DMS53 treated with DMSO at 0.1 percent for 48 hours (cell line): ENCODE measurements around the gene DEUP1.

Experiments used
- DNase-seq: peaks from one replicate; lab custom pipeline; 2025; ENCODE audit not compliant: unreplicated experiment; lab: John Stamatoyannopoulos, UW

Gene DEUP1

DNA sequence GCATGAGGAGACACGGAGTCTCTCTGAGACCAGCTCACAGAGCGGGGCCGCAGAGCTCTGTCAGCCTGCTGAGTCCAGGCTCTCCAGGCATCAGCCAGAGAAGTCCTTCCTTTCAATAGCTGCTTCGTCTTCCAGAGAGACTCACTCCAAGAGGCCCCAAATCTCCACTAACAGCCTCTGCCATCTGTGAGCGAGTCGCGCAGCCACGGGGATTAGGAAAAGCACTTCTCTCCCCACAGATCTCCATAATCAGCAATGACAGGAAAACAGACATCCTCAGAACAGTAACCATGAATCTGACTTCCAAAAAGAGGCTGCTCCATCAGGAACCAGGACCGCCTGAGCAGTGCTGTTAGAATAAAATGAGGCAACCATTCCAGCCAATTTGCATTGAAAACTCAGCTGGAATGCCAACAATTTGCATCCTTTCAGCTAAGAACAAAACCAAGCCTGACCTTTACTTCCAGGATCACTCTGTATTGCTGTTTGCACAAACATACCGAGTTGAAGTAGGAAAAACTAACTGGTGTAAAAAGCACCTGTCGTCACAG is 147.2 kb downstream of the DEUP1 start:
- no peak for DNase-seq

DNA sequence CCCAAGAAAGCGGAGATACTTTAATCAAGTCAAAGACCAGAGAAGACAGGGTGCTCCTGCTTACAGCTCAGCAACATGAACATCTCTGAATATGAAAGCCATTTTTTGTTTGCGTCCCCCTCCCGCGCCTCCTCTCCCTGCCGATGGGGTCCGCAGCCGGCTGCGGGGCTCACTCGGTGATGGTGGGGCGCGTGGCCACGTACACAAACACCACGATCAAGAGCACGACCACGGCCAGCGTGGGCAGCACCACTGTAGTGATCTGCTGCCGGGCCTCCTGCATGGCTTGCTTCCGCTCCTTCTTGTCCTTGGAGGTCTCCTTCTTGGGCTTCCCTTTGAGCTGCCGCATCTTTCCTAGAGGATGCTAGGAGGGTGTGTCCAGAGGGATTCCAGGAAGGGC is 148.3 kb downstream of the DEUP1 start:
- DNase-seq = no peak

GRCh38 chr11:93480256-93480655 is 149.7 kb downstream of the DEUP1 start:
- DNase-seq = no peak

- DNase-seq = no peak
Observed at GRCh38 chr11:93480756-93481155, 150.2 kb downstream of the DEUP1 start.

DNA sequence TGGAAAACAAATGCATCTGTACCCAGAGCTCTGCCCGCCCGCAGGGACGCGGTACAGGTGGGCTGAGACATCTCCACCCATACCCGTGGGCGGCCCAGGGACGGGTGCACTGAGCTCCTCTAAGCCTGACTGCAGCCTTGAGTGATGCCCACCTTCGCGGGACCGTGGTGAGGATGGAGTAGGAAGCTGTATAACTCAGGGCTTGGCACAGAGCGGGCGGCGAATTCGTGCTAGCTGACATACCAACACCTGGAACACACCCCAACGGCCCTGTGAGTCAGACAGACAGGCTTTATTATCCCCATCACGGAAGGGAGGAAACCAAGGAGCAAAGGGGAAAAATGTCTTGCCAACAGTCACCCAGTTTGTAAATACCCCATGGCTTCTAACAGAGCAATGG is 150.7 kb downstream of the DEUP1 start:
- DNase-seq = no peak

GRCh38 chr11:93481696-93482095 is 151.2 kb downstream of the DEUP1 start:
- DNase-seq = no peak

GRCh38 chr11:93482556-93482955 is 152.0 kb downstream of the DEUP1 start:
- DNase-seq = no peak

DNA sequence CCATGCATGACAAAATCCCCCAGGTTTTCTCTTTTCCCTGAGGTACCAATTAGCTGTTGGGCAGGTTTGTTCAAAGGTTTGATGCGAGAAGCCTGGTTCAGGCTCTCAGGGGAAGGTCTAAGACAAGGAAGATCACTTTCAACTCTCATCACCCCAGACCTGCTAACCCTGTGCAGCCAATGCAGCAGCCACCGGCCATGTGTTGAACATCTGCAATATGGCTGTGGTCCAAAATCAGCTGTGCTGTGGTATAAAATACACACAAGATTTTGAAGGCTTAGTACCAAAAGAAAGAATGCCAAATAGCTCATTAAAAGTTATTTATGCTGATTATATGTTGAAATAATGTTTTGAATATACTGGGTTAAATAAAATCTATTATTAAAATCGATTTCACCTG is 154.2 kb downstream of the DEUP1 start:
- DNase-seq = no peak

DNA sequence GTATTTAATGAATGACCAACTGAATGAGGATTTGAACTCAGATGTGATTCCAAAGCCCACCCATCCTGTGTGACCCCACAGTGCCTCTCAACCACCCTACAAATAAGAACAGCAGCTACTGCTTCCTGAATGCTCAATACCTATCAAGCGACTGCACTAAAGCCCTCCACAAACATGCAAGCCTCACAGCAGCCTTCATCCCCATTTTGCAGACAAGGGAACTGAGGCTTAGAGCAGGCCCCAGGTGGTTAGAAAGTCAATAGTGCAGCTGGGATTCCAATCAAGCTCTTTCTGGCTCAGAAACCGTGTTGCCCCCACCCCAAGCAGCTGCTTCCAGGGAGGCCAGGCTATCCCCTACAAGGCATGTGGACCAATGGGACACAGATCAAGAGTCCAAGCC is 155.4 kb downstream of the DEUP1 start:
- DNase-seq = no peak

DNA sequence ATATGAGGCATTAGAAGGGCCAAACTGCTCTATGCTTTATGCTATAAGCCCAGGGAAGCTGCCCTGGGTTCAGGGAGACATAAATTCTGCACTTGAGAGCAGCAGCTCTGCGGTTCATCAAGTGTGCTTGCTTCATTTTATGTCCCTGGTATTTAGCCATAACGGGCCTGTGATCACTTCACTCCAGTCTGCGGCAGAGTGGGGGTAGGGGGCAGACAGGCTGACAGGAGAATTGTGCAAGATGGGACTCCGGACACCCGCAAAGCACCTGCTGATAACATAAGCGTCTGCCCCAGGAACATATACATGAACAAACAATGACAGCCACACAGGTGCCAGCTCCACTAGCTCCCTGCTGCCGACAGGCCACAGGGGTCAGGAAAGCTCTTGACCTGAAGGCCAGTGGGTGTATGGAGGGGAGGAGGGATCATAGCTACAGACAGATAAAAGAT is 156.5 kb downstream of the DEUP1 start:
- DNase-seq = peak; percentile 78
